COLO829 (cell line): Measurements from ENCODE around the gene BROX.
A peak's percentile ranks its signal among the peaks of the same experiment; 100 is the strongest.
"Not testable (repeated sequence)": the region's sequence is repeated elsewhere in the genome, so short reads cannot be mapped to it uniquely, and the experiment has no call there.

Experiments
- DNase-seq: peaks from one replicate; pipeline ENCODE4 v3.0.0; 2012; ENCODE audit warnings: low spot score

BROX gene

DNA sequence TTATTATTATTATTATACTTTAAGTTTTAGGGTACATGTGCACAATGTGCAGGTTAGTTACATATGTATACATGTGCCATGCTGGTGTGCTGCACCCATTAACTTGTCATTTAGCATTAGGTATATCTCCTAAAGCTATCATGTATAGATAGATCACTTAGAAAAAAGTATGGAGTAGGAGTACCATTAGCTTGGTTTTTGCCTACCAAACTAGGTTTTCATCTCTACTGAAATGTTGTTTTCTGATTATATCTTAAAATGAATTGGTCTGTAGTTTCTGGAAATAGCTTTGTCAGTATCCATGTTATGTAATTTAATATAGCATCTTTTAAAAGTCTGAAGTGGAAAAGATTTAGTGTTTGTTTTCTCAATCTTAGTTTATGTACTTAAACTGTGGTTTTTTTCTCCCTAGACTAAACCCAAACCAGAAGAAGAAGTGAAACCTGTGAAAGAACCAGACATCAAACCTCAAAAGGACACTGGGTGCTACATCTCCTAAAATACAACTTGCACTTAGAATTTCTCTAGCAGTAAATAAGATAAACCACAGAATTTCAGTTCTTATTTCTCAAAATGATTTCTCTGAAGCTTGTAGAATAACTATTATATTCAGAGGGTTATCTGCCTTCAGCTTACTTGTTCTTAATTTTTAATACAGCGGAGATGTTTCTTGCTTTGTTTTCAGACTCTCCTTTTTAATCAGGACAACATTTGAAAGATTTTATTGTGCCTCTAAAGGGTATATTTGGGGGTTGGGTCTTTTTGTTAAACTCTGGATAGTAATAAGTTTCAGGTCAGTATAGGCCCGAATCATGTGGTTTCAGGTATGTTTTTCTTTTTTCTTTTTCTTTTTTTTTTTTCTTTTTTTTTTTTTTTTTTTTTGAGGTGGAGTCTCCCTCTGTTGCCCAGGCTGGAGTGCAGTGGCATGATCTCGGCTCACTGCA is 20.1 kb downstream of the BROX start:
- no peak for DNase-seq

DNA sequence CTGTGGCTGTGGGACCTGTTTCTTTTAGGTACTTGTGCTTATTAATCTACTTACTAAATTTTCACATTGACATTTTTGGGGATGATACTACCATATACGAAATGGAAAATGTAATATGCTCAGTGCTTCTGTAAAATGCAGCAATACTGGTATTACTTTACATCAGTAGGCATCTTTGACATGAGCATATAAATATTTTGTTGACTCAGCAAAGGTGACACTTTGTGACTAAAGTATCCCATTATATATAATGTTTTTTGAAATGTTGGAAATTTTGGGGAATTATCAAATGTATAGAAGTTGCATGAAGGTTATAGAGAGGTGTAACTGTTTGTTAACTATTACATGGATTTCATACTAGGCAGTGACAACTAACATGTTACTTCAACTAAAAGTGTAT is 22.4 kb downstream of the BROX start:
- DNase-seq: no peak

DNA sequence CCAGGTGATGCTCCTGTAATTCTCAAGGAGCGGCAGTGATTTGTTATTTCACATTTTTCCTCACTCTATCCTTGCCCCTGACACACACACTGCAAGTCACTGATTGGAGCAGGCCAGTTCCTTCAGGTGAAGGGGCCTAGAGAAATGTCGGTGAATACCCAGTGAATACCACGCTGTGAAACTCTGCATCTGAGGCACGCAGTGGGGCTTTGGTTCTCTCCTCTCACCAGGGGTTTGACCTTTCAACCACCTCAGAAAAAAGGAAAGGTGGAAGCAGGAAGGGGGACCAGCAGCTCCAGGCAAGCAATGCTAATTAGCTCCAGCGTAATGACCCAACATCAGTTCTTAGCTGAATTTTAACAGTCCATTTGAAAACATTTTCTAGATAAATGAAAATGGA is 24.1 kb downstream of the BROX start:
- DNase-seq: no peak

DNA sequence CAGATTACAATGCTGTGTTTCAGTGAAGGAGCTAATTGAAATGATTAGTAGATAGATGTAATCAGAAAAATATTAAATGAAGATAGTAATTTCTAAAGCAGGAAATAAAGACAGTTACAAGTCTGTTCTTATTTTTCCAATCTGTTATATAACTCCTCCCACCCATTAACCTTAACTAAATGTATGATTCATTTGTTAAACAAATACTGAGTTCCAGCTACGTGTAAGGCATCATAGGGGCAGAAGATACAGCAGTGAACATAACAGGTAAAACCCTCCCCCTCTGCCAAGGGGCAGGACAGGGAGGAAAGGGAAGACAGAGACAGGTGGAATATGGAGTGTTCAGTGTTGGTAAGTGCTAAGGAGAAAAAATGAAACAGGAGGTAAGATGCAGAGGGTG is 24.6 kb downstream of the BROX start, which contains the start of gene FAM177B:
Gene FAM177B (plus strand): TSS at position 231 of the 400 bp plus-strand sequence. CDS start 9,344 bp downstream, outside the sequence.
- DNase-seq: no peak

DNA sequence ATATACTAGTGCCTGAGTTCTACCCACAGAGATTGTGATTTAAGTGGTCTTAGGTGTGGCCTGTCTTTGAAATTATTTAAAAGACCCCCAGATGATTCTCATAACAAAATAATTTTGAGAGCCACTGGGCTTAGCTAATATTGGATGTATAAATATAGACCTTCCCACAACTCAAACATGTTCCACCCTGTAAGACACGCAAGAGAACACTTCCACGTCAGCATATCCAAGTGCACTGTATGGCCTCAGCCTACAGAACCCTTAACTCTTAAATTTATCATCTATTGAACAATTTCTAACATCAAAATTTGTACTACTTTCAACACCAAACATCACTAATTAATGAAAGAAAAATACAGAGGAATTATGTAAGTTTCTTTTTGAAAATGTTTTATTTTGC is 27.1 kb downstream of the BROX start:
- no peak for DNase-seq

DNA sequence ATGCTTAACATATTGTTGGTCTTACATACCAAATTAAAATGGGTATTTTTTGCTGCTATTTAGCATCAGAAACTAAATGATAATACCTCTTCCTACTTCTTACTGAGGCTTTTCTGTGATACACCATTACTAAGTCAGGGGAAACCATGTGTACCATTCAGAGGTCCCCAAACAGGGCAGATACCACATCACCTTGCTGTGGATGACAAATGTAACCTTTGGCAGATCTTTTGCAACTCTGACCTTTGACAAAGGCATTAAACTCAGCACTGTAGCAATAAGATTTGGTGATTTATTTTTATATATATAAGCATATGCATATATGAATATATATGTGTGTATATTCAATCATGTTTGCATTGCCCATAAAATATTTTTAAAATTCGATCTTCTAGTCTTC is 27.6 kb downstream of the BROX start:
- DNase-seq: no peak

DNA sequence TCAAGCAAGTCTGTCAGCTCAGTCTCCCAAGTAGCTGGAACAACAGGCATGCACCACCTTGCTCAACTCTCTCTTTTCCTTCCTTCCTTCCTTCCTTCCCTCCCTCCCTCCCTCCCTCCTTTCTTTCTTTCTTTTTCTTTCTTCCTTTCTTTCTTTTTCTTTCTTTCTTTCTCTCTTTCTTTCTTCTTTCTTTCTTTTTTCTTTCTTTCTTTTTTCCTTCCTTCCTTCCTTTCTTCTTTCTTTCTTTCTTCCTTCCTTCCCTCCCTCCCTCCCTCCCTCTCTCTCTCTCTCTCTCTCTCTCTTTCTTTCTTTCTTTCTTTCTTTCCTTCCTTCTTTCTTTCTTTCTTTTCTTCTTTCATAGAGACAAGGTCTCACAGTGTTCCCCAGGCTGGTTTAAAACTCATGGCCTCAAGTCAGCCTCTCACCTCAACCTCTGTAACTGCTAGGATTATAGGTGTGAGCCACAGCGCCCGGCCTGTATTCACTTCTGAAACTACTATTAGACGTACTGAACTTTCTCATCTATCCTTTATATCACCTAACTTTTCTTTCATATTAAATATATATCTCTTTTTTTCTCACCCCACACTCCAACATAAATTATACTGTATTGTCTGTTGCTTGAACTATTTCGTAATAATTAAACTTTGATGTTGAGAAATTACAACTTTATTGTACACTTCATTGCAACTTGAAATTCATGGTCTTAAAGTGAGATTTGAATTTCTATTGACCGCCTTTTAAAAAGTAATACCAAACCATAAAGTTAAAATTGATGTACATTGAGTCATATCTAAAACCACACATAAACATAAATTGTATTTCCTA is 29.5 kb downstream of the BROX start:
- DNase-seq: not testable (repeated sequence)

DNA sequence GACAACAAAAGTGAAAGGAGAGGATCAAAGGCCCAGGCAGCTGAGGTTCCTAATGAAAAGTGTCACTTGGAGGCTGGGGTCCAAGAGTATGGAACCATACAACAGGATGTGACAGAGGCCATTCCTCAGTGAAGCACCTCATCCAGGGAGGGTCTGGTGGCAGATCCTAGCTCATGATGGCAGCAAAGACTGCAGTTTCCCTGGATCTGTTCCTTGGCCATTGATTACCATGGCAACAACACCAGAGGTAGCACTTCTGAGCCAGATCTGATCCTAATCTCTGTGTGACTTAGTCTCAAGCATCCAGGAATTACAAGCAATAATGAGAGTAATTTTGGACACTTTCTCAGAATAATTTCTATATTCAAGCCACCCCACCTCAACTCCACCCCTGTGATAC is 37.6 kb downstream of the BROX start:
- DNase-seq: peak; percentile 26

DNA sequence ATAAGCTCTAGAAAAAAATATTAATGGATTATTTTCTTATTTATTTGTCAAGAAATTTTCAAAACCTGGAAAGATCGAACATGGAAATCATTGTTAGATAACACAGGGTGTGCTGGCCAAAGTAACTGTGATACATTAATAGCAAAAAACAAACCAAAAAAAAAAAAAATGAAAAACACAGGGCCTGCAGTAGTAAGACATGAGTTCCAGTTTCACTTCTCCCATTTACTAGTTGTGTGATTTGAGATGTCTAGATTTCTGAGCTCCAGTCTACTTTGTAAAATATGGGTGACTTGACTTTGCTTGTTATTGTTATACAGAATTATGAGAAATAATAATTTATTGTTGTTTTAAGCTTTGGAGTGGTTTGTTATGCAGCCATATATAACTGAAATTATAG is 38.3 kb downstream of the BROX start:
- no peak for DNase-seq

DNA sequence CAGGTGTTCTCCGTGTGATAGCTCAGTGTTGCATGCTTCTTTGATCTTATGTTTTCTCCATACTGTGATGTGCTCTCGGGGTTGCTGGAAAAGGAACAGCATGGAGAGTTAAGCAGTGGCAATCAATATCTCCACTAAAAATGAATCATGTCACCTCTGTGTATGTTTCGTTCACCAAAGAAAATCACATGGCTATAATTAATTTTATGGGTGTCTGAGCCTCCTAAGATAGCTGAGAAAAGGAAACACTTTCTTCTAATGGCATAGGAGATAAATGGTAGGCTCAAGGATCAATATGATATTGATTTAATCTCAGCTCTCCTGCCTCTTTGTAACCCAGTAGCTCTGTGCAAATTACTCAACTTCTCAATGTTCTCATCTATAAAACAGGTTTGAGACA is 38.9 kb downstream of the BROX start:
- no peak for DNase-seq

DNA sequence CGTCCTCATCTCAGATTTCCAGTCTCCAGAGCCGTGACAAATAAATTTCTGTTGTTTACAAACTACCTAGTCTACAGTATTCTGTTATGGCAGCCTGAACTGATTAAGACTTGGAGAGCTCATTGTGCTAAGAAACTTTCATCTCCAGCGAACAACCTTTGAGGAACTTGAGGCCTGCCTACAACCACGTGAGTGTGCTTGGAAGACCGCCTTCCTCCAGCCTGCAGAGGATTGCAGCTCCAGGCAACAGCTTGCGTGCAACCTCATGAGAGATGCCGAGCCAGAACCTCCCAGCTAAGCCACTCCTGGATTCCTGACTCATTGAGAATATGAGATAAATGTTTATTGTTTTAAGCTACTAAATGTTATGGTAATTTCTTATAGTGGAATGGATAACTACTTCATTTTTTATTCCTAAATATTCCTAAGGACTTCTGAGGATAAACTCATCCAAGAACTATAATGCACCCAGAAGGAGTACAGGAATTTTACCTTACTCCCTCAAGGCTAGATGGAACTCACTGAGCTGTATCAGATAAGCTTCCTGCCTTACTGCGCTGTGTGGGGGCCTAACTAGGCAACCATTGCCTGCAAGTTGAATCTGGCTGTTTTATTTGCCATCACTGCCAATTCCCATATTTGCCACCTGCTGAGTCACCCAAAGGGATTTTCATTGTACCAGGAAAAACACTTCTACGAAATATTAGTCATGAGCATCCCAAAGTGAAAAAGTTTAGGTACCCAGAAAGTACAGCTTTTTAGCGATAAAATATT is 42.2 kb downstream of the BROX start:
- no peak for DNase-seq

DNA sequence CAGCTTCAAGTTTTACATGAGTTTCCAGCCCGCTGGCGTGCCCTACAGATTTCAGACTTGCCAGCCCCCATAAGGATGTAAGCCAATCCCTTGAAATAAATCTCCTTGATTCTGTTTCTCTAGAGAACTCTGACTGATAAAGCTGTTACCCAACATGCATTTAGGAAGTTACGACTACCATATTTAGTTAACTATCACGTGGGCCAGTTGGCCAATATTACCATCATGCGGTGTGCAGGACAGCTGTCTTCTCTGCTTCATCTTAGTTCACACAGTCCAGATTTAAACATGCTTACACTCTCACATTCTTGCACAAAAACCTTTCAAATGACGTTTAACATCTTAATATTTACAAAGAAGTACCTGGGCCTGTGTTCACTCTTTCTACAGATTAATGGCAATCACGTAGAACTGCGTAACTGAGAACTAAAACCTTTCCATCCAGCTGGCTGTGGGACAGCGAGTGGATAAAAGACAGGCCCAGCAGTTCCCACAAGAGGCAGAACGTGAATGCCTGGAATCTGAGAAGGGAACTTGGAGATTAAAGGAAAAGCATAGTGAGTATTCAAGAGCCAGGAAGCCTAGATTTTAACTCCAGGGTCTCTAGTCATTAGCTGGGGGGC is 45.4 kb downstream of the BROX start:
- no peak for DNase-seq

DNA sequence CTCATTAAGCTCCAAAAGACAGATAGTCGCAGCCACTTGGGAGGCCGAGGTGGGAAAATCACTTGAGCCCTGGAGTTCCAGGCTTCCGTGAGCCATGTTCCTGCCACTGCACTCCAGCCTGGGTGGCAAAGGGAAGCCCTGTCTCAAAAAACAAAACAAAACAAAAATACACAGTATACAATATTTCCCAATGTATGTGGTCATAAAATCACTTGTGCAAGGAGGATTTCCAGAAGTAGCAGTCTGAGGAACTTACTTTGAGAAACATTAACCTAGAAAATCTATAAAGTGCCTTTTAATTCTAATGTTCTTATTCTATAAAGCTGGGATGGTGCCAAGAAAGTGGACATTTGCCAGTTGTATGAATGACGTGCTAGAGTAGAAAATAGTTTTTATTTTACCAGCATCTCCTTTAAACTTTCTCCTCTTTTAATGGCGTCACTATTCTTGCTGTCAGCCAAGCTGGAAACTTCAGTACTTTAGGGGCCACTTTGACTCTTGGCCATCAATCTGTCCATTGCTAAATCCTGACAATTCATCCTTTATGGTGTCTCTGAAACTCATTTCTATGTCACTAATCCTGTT is 47.2 kb downstream of the BROX start:
- DNase-seq: no peak

DNA sequence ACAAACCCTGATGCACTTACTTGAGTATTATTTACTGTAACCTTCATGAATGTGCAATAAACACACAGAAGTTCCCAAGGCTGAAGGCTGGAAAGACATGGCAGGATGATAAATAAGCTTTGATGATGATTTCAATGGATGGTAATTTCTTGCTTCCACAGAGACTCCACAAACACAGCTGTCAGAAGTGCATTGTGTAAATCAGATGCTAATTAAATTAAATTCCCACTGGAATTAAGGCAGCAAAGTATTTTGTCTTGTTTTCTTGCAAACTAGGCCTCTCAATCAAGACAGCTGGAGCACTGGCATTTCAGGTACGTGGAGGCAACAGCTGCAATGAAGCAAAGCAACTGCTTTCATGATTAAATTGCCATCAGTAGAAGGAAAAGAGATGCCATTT is 48.7 kb downstream of the BROX start:
- DNase-seq: no peak

DNA sequence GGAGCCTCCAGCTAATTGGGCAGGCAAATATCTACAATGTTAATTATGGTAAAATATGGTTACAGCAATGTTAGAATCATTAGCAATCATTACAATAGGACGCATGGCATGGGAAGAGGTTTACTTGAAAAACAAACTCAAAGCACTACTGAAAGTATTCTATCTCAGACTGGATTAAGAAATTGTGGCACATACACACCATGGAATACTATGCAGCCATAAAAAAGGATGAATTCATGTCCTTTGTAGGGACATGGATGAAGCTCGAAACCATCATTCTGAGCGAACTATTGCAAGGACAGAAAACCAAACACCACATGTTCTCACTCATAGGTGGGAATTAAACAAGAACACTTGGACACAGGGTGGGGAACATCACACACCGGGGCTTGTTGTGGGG is 49.8 kb downstream of the BROX start:
- DNase-seq: not testable (repeated sequence)

DNA sequence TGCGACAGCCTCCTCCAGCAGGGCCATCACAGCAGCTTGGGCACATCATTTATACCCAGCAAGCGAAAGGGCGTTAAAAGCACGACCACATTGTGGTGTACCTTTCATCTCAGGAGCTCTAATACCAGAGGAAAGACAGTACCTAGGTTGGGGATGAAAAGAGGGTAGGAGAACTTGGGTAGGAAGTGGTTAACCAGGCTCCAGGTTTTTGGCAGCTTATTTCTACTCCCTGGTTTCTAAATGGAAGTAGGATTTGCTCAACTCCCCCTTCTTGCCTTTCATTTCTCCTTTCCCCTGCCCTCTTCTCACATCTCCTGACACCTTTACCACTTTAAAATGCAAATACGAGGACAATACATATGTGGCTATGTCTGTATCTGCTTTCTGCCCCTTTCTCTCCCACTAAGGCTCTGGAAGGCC is 54.8 kb downstream of the BROX start:
- DNase-seq: no peak

DNA sequence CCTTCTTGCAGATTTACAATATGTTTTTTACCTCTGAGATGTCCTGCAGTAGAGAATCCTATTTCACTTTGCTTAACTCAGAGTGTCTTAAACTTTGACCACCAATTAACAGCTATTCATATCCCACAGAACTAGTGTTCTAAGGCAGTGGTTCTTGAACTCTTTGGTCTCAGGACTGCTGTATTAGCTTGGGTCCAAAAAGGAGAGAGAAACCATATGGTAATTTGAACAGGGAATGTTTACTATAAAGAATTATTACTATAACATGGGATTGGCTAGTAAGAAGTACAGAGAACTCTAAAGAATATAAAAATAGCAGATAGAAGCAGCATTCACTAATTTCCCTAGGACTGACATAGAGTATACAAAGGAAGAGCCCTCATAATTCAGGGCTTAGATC is 56.2 kb downstream of the BROX start:
- DNase-seq: no peak

DNA sequence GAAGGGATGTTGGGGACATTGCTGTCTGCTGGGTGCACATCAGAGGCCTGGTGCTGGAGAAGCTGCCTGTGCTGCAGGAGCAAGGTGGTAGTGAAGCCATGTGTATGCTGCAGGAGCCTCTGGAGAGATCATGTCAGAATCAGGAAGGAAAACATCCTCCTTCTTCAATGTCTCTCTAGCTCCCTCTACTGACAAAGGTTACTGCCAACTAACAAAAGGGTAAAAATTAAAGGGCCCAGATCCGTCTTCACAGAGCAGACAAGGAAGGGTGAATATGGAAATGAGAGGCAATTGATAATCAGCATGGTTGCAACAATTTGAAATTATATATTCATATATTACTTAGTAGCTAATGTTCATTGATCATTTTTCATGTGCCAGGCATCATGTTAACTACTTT is 56.8 kb downstream of the BROX start:
- DNase-seq: no peak

DNA sequence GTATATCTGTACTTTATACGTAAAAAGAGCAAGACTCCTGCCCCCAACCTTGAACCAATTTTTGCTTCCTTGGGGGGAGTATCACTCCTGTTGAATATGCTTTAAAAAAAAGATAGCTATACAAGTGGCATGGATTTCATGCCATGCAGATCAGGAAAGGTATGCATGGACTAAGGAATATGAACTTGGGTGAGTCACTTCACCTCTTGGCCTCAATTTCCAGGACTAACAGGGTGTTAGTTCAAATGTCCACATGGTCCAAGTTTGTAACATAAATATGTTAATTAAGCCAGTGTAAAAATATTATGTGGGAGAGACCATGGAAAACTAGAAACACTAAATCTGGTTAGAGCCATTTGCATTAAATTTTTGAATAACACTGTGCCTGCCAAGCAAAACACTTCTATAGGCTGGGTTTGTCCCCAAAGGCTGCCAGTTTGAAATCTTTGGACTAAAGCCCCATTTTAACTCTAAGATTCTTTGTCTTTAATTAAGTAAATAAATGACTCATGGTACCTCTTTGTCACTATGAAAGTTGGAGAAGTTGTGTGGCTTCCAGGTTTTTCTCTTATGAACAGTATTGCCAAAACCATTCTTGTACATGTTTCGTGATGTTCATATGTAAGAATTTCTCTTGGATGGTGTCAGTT is 57.7 kb downstream of the BROX start:
- DNase-seq: no peak

DNA sequence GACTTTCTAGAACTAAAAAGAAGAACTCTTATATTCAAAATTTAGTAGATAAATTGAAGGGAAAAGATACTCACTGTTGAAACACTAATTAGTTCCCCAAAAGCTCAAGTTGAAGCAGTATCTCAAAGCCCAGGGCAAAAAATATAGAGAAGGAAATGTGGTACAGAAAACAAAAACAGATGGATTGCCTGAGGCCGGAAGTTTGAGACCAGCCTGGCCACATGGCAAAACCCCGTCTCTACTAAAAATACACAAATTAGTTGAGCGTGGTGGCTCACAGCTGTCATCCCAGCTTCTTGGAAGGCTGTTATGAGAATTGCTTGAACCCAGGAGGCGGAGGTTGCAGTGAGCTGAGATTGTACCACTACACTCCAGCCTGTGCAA is 60.6 kb downstream of the BROX start:
- DNase-seq: no peak

DNA sequence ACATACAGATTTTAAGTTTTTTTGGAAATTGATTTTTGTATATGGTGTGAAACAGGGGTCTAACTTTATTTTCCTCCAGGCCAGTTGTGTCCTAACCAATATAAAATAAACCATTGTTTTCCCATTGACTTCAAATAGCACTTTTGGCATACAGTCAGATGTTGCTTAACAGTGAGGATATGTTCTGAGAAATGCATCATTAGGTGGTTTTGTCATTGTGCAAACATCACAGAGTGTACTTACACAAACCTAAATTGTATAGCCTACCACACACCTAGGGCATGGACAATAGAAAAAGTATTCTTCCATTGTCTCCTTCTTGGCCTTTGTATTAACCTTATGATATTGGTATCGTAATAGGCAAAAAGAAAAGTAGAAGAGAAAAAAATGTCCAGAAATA is 65.1 kb downstream of the BROX start:
- no peak for DNase-seq
